HG03060 (cell line): ENCODE measurements around the gene TFB2M.
A peak's percentile ranks its signal among the peaks of the same experiment; 100 is the strongest.
"Not testable (repeated sequence)": the region's sequence is repeated elsewhere in the genome, so short reads cannot be mapped to it uniquely, and the experiment has no call there.

Experiments used
- ATAC-seq: cut with Tn5 transposase; IDR thresholded peaks from one replicate; pipeline ENCODE4 v1.9.1; 2021; ENCODE audit warnings: low read depth, moderate number of reproducible peaks; ENCODE audit not compliant: unreplicated experiment

Gene TFB2M

GRCh38 chr1:246583448-246584185, 17.6 kb upstream of the TFB2M start:
- ATAC-seq: no peak

GRCh38 chr1:246583056-246583440, 17.0 kb upstream of the TFB2M start:
- ATAC-seq: no peak

GRCh38 chr1:246582301-246583055, 16.4 kb upstream of the TFB2M start:
- no peak for ATAC-seq

GRCh38 chr1:246580497-246581370, 14.7 kb upstream of the TFB2M start:
- no peak for ATAC-seq

- peak; percentile 73 for ATAC-seq
Observed at GRCh38 chr1:246579818-246580217, 13.8 kb upstream of the TFB2M start.

GRCh38 chr1:246577720-246578106, 11.7 kb upstream of the TFB2M start:
- ATAC-seq: no peak

GRCh38 chr1:246577082-246577719, 11.1 kb upstream of the TFB2M start:
- no peak for ATAC-seq

- ATAC-seq: no peak
Observed at GRCh38 chr1:246576709-246577032, 10.6 kb upstream of the TFB2M start.

GRCh38 chr1:246573491-246573890, 7.4 kb upstream of the TFB2M start:
- ATAC-seq: no peak

- no peak for ATAC-seq
Observed at GRCh38 chr1:246572785-246573184, 6.7 kb upstream of the TFB2M start.

GRCh38 chr1:246571953-246572352, 5.9 kb upstream of the TFB2M start:
- ATAC-seq: no peak

GRCh38 chr1:246571309-246571708, 5.2 kb upstream of the TFB2M start:
- not testable (repeated sequence) for ATAC-seq

- no peak for ATAC-seq
Observed at GRCh38 chr1:246569248-246570238, 3.5 kb upstream of the TFB2M start.

- ATAC-seq: no peak
Observed at GRCh38 chr1:246567646-246568235, 1.7 kb upstream of the TFB2M start.

GRCh38 chr1:246566813-246567645, 968 bp upstream of the TFB2M start:
- no peak for ATAC-seq

- ATAC-seq: no peak
Observed at GRCh38 chr1:246565751-246566127, 322 bp downstream of the TFB2M start.

GRCh38 chr1:246564839-246565750, 966 bp downstream of the TFB2M start:
- ATAC-seq: no peak
